HCT116 (cell line): Measurements from ENCODE around the gene IMMP2L. TPM values are rescaled to one million over a fixed set of nuclear protein-coding genes. Genes with fewer than 3 reads are reported as not detected.

ENCODE experiments used
- ATAC-seq: fragments of 200-7000 bp; cut with Tn5 transposase; 2 replicates; pipeline ENCODE4 v1.9.1; 2020; ENCODE audit warnings: mild to moderate bottlenecking, moderate library complexity
- BruUV-seq: library from RNA; stranded (reverse); fragments of 400-500 nt; replicated peaks from 2 replicates; lab custom pipeline; 2021; lab: Mats Ljungman, UMichigan
- CTCF ChIA-PET: fragments of 300-600 bp; sonication (Branson Sonifier 250); formaldehyde crosslinking; loops from one replicate; lab custom pipeline; 2021; ENCODE audit warnings: antibody characterized with exemption; lab: Charles Lee
- POLR2A ChIA-PET: fragments of 300-600, 350-600 bp; sonication (Branson Sonifier 250); formaldehyde crosslinking; loops from one replicate; lab custom pipeline; 2021; ENCODE audit warnings: antibody characterized with exemption; lab: Charles Lee
- RAD21 ChIA-PET, 2 experiments: fragments of 300-600 bp; sonication (Branson Sonifier 250); formaldehyde crosslinking; loops; one replicate each; lab custom pipeline; 2023; ENCODE audit warnings: low total read pairs in 2 of 2; ENCODE audit not compliant: uncharacterized antibody in 2 of 2, unreplicated experiment in 2 of 2, low non-redundant PET in 1 of 2; lab: Charles Lee
- DNase-seq: peaks from one replicate; pipeline ENCODE4 v3.0.0-alpha.2; 2010; ENCODE audit warnings: low read depth, low spot score
- H2AFZ ChIP-seq: fragments of 200-600 bp; shearing (Covaris generic), sonication (generic); 2 replicates; pipeline ENCODE4 v1.6.1; 2017; ENCODE audit warnings: low read depth, mixed run types, mixed read lengths, antibody characterized with exemption, low read length; ENCODE audit not compliant: poor library complexity, severe bottlenecking
- H3K27ac ChIP-seq: 2 replicates; pipeline ENCODE4 v1.5.1; 2012; ENCODE audit warnings: low read depth, low read length
- H3K27me3 ChIP-seq: fragments of 200-600 bp; sonication (generic); 2 replicates; pipeline ENCODE4 v1.6.1; 2016; ENCODE audit warnings: mixed run types, low read length, mixed read lengths; ENCODE audit not compliant: insufficient read depth
- H3K36me3 ChIP-seq, 2 experiments: fragments of 200-500 bp in 1 of 2; fragments of 200-600 bp in 1 of 2; sonication (Bioruptor generic) in 1 of 2; sonication (generic) in 1 of 2; 2 replicates each; pipeline versions ENCODE4 v1.5.1 to v1.6.1; 2014 to 2016; ENCODE audit warnings: low read length in 2 of 2, inconsistent platforms in 1 of 2, mixed read lengths in 1 of 2, mixed run types in 1 of 2; ENCODE audit not compliant: insufficient read depth in 2 of 2, control insufficient read depth in 1 of 2
- H3K4me1 ChIP-seq, 2 experiments: fragments of 200-600 bp in 1 of 2; sonication (generic) in 1 of 2; 2 replicates each; pipeline versions ENCODE4 v1.5.1 to v1.6.1; 2012 to 2017; ENCODE audit warnings: low read length in 2 of 2, inconsistent platforms in 1 of 2, mild to moderate bottlenecking in 1 of 2, mixed read lengths in 1 of 2, mixed run types in 1 of 2, moderate library complexity in 1 of 2; ENCODE audit not compliant: insufficient read depth in 2 of 2, control insufficient read depth in 1 of 2
- H3K4me2 ChIP-seq: fragments of 200-600 bp; sonication (generic); 2 replicates; pipeline ENCODE4 v1.6.1; 2017; ENCODE audit warnings: mixed run types, low read length, mixed read lengths
- H3K4me3 ChIP-seq, 2 experiments: fragments of 200-600 bp in 1 of 2; sonication (generic) in 1 of 2; replicated peaks in 1 of 2; 2 replicates each; pipeline ENCODE4 v1.5.1; 2011 to 2016; ENCODE audit warnings: low read length in 2 of 2, control low read depth in 1 of 2, low read depth in 1 of 2, mild to moderate bottlenecking in 1 of 2, mixed read lengths in 1 of 2, mixed run types in 1 of 2
- H3K79me2 ChIP-seq: fragments of 200-600 bp; sonication (generic); 2 replicates; pipeline ENCODE4 v1.6.1; 2017; ENCODE audit warnings: mild to moderate bottlenecking, mixed run types, low read length, moderate library complexity, mixed read lengths; ENCODE audit not compliant: insufficient read depth
- H3K9ac ChIP-seq: fragments of 200-600 bp; sonication (generic); 2 replicates; pipeline ENCODE4 v1.6.1; 2016; ENCODE audit warnings: low read length, mixed read lengths
- H3K9me2 ChIP-seq: fragments of 200-600 bp; sonication (generic), shearing (Covaris generic); 2 replicates; pipeline ENCODE4 v1.6.1; 2017; ENCODE audit warnings: mixed run types, mild to moderate bottlenecking, moderate library complexity; ENCODE audit not compliant: insufficient read depth
- H3K9me3 ChIP-seq, 2 experiments: fragments of 200-500 bp in 1 of 2; fragments of 200-600 bp in 1 of 2; sonication (Bioruptor generic) in 1 of 2; sonication (generic) in 1 of 2; 2 replicates each; pipeline ENCODE4 v1.6.1; 2014 to 2017; ENCODE audit warnings: low read length in 2 of 2, mixed read lengths in 2 of 2, inconsistent platforms in 1 of 2, low read depth in 1 of 2, mild to moderate bottlenecking in 1 of 2, mixed run types in 1 of 2, moderate library complexity in 1 of 2; ENCODE audit not compliant: control insufficient read depth in 1 of 2, insufficient read depth in 1 of 2
- H4K20me1 ChIP-seq: fragments of 200-600 bp; sonication (generic), shearing (Covaris generic); 2 replicates; pipeline ENCODE4 v1.6.1; 2017; ENCODE audit warnings: mixed run types, mild to moderate bottlenecking, moderate library complexity; ENCODE audit not compliant: insufficient read depth
- CBX3 ChIP-seq: IDR thresholded peaks from 2 replicates; pipeline ENCODE4 v1.6.1; 2012; ENCODE audit warnings: low read depth
- CEBPB ChIP-seq: IDR thresholded peaks from 2 replicates; pipeline ENCODE4 v1.6.1; 2012; ENCODE audit warnings: low read depth
- EZH2phosphoT487 ChIP-seq: fragments of 200-600 bp; IDR thresholded peaks from 2 replicates; pipeline ENCODE4 v1.6.1; 2018; ENCODE audit warnings: antibody characterized with exemption, borderline replicate concordance
- FOSL1 ChIP-seq: IDR thresholded peaks from 2 replicates; pipeline ENCODE4 v1.6.1; 2012; ENCODE audit warnings: low read depth
- JUND ChIP-seq: IDR thresholded peaks from 2 replicates; pipeline ENCODE4 v1.6.1; 2012
- POLR2A ChIP-seq: IDR thresholded peaks from 2 replicates; pipeline ENCODE4 v1.7.0; 2011; ENCODE audit warnings: borderline replicate concordance; ENCODE audit not compliant: insufficient read depth, insufficient read length; ENCODE audit errors: extremely low read depth
- POLR2AphosphoS5 ChIP-seq: IDR thresholded peaks from 2 replicates; pipeline ENCODE4 v1.6.1; 2011; ENCODE audit warnings: mild to moderate bottlenecking, low read depth, low read length, moderate library complexity
- RAD21 ChIP-seq: IDR thresholded peaks from 2 replicates; pipeline ENCODE4 v1.6.1; 2012; ENCODE audit warnings: low read depth, mild to moderate bottlenecking
- SP1 ChIP-seq: IDR thresholded peaks from 2 replicates; pipeline ENCODE4 v1.6.1; 2012; ENCODE audit warnings: low read depth
- TCF7L2 ChIP-seq: IDR thresholded peaks from 2 replicates; pipeline ENCODE4 v1.7.0; 2011; ENCODE audit warnings: borderline replicate concordance, inconsistent platforms; ENCODE audit not compliant: insufficient read depth, insufficient read length; ENCODE audit errors: extremely low read depth
- ZFX ChIP-seq: fragments of 450-650 bp; IDR thresholded peaks from 2 replicates; pipeline ENCODE4 v1.6.1; 2017
- ZNF274 ChIP-seq: fragments of 200-500 bp; sonication (Bioruptor generic); IDR thresholded peaks from 2 replicates; pipeline ENCODE4 v1.6.1; 2014; ENCODE audit warnings: mild to moderate bottlenecking, low read depth, low read length, inconsistent platforms
- intact Hi-C: fragments of 100-400 bp; cut with micrococcal nuclease; formaldehyde crosslinking; loops from 2 replicates; pipeline ENCODE4 v1.10.0; 2022
- total RNA-seq: library from RNA; stranded (reverse); gene quantifications from one replicate; pipeline ENCODE4 v1.2.1, GENCODE V29; 2021; ENCODE audit not compliant: unreplicated experiment
- TF ChIP-seq, protein P1 (sequence below): IDR thresholded peaks from 2 replicates; pipeline ENCODE4 v1.6.1; 2012
- TF ChIP-seq, protein P2 (sequence below): IDR thresholded peaks from 2 replicates; pipeline ENCODE4 v1.6.1; 2012; ENCODE audit warnings: low read depth
- TF ChIP-seq, protein P3 (sequence below): IDR thresholded peaks from 2 replicates; pipeline ENCODE4 v1.6.1; 2011; ENCODE audit warnings: mild to moderate bottlenecking, low read length, moderate library complexity; ENCODE audit not compliant: insufficient replicate concordance; ENCODE audit errors: extremely low read depth

Gene IMMP2L
- total RNA-seq, 1 experiment from 2014 or later = 21.1 TPM

DNA sequence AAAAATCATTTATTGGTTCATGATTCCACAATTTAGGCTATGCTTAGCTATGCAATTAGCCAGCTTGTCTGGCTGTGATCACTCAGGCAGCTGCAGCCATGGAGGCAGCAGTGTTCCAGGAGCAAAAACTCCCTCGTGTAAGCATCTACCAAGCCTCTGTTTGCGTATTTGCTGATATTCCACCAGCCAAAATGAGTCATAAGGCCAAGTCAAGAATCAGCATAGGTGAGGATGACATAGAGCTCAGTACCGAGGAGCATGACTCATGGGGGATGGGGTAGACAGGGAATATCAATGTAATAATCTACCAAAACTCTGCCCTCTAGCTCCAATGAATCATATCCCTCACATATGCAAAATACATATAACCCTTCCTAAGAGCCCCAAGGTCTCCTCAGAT lies 63.3 kb downstream of the IMMP2L start:
- H3K4me3 ChIP-seq = no peak overlapping the region
- H3K27me3 ChIP-seq = no peaks in the 10 kb centered on the region
- RAD21 ChIA-PET = no interaction called here
- H3K27ac ChIP-seq = no peak overlapping the region
- no peaks in the 10 kb centered on the region for H4K20me1 ChIP-seq
- POLR2A ChIA-PET = interaction anchor here (0.7 kb wide), 1 partner anchor 9 kb away, joined by 3 read pairs; no protein-coding TSS in a partner anchor
- DNase-seq (peak; percentile 7), ATAC-seq (peak; percentile 71)
- no peak overlapping the region for H3K9ac ChIP-seq
- TF ChIP-seq JUND (0 out of 2 replicates have a peak, but pooled peaks have one; percentile 17), CEBPB (no peak), EZH2phosphoT487 (no peak), ZNF274 (no peak), CBX3 (peak; percentile 58; the same call in 1 of the 2 replicates), FOSL1 (peak; percentile 42)
- no peaks in the 10 kb centered on the region for H3K9me3 ChIP-seq
- intact Hi-C loops = no loop called here
- BruUV-seq = no TSS peak
- H3K4me1 ChIP-seq = peaks cover 0 to 9% of the 10 kb centered on the region in 2 experiments; a peak in 2 of 4 replicates
- H3K9me2 ChIP-seq = no peaks in the 10 kb centered on the region
- H3K4me2 ChIP-seq = peak overlapping the region; percentile 11; the same call in 1 of the 2 replicates
- no peaks in the 10 kb centered on the region for H3K36me3 ChIP-seq
- CTCF ChIA-PET = no interaction called here
- H2AFZ ChIP-seq = no peak overlapping the region
- no peaks in the 10 kb centered on the region for H3K79me2 ChIP-seq

DNA sequence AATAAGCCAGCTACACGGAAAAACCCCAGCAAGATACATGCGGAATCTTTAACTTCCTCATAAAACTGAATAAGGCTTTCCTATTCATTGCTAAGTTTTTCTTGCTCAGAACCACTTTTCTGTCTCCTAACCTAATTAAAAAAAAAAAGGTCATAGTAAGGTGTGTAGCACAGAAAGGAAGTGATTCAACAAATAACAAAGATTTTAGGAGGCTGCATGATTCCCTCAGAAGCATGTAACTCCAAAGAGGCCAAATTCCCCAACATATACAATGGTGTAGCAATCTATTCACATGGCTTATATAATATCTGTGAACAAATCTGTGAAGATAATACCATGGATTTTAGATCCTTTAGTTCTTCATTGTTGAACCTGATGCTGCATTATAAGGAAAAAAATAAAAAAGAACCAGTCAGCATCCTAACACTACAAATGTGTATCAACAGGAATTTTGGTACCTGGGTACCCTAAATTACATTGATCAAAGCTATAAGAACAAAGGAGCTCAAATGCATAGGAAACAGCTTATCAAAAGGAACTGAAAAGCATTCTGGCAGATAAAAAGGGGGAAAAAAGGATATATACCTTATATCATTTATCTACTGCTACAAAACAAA lies 63.8 kb downstream of the IMMP2L start:
- H3K9me2 ChIP-seq = no peaks in the 10 kb centered on the region
- H3K4me2 ChIP-seq = peak overlapping the region; percentile 11; the same call in 1 of the 2 replicates
- POLR2A ChIA-PET = interaction anchor here (0.7 kb wide), 1 partner anchor 8 kb away, joined by 3 read pairs; no protein-coding TSS in a partner anchor
- ATAC-seq = no peak
- intact Hi-C loops = no loop called here
- no peak for TF ChIP-seq POLR2A
- no peak for TF ChIP-seq RAD21
- no peak for TF ChIP-seq POLR2AphosphoS5
- no peak for TF ChIP-seq SP1
- TF ChIP-seq, protein P1, sequence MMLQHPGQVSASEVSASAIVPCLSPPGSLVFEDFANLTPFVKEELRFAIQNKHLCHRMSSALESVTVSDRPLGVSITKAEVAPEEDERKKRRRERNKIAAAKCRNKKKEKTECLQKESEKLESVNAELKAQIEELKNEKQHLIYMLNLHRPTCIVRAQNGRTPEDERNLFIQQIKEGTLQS = no peak
- no peak for TF ChIP-seq TCF7L2
- no peak for TF ChIP-seq ZNF274
- no peak for TF ChIP-seq ZFX
- TF ChIP-seq, protein P2, sequence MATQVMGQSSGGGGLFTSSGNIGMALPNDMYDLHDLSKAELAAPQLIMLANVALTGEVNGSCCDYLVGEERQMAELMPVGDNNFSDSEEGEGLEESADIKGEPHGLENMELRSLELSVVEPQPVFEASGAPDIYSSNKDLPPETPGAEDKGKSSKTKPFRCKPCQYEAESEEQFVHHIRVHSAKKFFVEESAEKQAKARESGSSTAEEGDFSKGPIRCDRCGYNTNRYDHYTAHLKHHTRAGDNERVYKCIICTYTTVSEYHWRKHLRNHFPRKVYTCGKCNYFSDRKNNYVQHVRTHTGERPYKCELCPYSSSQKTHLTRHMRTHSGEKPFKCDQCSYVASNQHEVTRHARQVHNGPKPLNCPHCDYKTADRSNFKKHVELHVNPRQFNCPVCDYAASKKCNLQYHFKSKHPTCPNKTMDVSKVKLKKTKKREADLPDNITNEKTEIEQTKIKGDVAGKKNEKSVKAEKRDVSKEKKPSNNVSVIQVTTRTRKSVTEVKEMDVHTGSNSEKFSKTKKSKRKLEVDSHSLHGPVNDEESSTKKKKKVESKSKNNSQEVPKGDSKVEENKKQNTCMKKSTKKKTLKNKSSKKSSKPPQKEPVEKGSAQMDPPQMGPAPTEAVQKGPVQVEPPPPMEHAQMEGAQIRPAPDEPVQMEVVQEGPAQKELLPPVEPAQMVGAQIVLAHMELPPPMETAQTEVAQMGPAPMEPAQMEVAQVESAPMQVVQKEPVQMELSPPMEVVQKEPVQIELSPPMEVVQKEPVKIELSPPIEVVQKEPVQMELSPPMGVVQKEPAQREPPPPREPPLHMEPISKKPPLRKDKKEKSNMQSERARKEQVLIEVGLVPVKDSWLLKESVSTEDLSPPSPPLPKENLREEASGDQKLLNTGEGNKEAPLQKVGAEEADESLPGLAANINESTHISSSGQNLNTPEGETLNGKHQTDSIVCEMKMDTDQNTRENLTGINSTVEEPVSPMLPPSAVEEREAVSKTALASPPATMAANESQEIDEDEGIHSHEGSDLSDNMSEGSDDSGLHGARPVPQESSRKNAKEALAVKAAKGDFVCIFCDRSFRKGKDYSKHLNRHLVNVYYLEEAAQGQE = no peak
- TF ChIP-seq, protein P3, sequence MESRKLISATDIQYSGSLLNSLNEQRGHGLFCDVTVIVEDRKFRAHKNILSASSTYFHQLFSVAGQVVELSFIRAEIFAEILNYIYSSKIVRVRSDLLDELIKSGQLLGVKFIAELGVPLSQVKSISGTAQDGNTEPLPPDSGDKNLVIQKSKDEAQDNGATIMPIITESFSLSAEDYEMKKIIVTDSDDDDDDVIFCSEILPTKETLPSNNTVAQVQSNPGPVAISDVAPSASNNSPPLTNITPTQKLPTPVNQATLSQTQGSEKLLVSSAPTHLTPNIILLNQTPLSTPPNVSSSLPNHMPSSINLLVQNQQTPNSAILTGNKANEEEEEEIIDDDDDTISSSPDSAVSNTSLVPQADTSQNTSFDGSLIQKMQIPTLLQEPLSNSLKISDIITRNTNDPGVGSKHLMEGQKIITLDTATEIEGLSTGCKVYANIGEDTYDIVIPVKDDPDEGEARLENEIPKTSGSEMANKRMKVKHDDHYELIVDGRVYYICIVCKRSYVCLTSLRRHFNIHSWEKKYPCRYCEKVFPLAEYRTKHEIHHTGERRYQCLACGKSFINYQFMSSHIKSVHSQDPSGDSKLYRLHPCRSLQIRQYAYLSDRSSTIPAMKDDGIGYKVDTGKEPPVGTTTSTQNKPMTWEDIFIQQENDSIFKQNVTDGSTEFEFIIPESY = no peak
- no peak for TF ChIP-seq CBX3
- TF ChIP-seq, all 23 proteins: peak for 0
- no peaks in the 10 kb centered on the region for H3K27me3 ChIP-seq
- no peaks in the 10 kb centered on the region for H3K79me2 ChIP-seq
- CTCF ChIA-PET = no interaction called here
- no peak overlapping the region for H2AFZ ChIP-seq
- no peak overlapping the region for H3K4me3 ChIP-seq
- H4K20me1 ChIP-seq = no peaks in the 10 kb centered on the region
- RAD21 ChIA-PET = no interaction called here
- no peak for DNase-seq
- H3K27ac ChIP-seq = no peak overlapping the region
- no peaks in the 10 kb centered on the region for H3K9me3 ChIP-seq
- H3K4me1 ChIP-seq = peaks cover 0 to 9% of the 10 kb centered on the region in 2 experiments; a peak in 2 of 4 replicates
- H3K36me3 ChIP-seq = no peaks in the 10 kb centered on the region
- BruUV-seq = no TSS peak
- no peak overlapping the region for H3K9ac ChIP-seq
